Middle frontal gyrus (tissue), 1 donor: ENCODE results near the gene SPR.

ENCODE experiments used
- DNase-seq: peaks from one replicate; pipeline ENCODE4 v3.0.0-alpha.2; 2015; ENCODE audit warnings: low spot score; ENCODE audit errors: extremely low spot score

Gene SPR

DNA sequence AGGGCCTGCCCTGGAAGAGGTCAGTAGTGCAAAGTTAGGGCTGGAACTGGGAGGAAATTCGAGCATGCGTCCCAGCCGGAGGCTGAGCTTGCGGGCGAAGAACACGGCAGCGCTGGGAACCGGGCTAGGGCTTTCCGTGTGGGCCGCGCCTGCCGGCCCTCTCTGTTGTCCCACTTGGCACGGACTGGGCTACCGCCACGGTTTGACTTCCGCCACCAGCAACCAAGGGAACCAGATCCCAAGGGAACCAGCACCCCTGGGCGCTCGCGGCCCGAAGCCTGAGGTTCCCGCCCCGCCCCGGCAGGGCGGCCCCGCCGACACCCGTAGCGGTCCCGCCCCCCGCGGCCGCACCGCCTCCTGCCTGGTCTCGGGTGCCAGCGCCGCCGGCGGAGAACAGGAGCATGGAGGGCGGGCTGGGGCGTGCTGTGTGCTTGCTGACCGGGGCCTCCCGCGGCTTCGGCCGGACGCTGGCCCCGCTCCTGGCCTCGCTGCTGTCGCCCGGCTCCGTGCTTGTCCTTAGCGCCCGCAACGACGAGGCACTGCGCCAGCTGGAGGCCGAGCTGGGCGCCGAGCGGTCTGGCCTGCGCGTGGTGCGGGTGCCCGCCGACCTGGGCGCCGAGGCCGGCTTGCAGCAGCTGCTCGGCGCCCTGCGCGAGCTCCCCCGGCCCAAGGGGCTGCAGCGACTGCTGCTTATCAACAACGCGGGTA lies at the start of gene SPR:
Gene SPR (plus strand): TSS at position 377 of the 708 bp plus-strand sequence. CDS start 25 bp downstream, at position 402.
- DNase-seq: no peak

DNA sequence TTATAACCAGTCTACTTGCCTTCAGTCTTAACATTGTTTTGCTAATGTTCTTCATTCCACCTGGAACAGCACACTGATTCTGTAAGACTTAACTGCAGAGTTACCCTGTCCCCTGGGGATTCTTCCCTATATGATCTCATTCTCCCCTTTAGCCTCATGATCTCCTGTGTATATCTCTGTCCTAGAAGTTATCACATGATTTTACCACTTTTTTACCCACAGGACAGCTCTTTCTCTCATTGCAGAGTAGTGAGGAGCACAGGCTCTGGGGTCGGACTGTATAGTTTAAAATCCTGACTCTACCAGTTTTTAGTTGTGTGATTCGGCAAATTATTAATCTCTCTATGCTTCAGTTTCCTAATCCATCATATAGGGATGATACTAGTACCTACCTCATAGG lies 47.1 kb upstream of the SPR start:
- no peak for DNase-seq

DNA sequence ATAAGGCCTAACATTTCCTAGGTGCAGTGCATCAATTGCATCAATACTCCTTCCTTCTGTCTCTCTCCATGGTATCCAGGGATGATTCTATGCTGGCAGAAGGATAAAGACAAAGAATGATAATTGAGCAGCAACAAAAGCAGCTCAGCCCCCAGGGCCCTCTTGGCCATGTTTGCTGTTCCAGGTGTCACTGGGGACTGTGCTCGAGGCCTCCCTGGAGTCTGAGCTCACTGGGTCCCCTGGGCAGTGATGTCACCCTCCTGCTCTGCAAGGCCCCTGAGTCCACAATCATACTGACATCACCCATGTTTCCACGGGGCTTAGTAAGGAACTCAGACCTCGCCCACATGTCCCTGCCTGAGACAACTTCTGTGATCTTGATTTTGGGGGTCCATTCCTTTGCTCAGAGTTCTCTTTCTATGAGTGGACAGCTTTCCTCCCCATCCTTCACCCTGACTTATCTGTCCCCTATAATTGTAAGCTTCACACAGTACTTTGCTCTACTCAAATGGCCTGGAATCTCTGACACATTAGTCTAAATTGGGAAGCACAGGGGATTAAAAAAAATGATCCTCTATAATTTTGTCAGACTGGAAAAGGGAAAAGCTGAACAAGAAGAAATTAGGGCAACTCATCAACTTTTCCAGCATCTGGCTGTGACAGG lies 45.6 kb upstream of the SPR start:
- DNase-seq: no peak

DNA sequence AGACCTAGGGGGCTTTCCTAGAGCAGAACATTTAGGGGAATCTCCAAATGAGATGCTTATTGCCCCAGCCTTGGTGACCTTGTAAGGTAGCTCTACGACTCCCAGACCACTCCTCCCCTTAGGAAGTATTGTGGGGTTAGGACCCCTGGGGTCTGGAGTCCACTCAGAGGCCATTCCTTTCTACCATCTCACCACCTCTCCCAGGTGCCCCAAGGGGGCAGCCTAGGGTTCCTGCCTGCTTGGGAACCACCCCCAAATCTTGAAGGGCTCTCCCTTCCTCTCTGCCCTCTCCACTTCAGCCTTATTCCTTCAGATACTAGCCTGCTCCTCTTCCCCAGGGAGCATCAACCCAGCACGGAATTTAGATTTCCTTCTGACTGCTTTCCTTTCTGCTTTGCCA lies 43.9 kb upstream of the SPR start:
- DNase-seq: no peak

DNA sequence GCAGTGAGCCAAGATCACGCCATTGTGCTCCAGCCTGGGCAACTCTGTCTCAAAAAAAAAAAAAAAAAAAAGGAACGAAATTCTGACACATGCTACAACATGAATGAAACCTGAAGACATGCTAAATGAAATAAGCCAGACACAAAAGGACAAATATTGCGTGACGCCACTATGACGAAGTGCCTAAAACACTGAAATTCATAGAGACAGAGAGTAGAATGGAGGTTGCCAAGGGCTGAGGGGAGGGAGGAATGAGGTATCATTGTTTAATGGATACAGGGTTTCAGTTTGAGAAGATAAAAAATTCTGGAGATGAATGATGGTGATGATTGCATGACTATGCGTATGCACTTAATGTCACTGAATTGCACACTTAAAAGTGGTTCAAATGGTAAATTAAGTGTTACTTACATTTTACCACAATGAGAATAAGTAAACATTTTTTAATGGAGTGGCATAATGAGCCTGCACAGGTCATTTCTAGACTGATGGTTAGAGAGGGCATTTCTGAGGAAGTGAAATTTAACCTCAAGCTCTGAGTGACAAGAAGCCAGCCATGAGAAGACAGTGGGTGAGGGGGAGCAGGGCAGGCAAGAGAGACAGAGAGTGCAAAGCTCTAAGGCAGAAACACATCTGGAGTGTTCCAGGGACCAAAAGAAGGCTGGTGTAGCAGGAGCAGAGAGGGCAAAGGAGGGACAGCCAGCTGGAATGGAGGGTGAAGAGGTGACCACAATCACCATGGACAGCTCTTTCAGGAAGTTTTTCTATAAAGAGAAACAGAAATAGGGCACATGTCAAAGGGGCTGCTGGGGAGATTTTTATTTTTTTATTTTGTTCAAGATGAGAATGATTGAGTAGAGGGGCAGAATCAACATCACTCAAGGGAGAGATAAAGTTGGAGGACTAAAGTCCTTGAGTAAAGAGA lies 40.8 kb upstream of the SPR start:
- no peak for DNase-seq

DNA sequence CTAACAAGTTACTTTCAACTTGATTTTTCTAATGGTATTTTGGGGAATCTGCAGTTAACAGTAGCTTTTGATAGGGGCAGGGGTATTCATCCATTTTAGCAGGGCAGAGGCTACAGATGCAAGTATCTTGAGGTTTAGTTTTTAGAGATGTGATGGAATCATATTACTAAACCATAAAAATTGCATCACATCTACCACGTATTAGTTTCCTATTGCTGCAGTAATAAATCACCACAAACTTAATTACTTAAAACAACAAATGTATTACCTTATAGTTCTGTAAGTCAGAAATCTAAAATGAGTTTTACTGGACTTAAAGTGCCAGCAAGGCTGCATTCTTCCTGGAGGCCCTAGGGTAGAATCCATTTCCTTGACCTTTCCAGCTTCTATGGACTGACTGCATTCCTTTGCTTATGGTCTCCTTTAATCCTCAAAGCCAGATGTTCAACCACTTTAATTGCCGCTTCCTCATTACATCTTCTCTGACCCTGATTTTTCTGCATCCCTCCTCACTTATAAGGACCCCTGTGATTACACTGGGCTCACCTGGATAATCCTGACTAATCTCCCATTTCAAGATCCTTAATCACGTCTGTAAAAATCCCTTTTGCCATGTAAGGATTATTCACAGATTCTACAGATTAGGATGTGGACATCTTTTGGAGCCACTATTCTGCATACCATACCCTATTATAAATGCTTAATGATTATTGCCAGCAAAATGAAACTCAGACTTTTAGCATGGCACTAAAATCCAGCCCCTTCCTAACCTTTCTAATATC lies 39.5 kb upstream of the SPR start:
- DNase-seq: no peak

DNA sequence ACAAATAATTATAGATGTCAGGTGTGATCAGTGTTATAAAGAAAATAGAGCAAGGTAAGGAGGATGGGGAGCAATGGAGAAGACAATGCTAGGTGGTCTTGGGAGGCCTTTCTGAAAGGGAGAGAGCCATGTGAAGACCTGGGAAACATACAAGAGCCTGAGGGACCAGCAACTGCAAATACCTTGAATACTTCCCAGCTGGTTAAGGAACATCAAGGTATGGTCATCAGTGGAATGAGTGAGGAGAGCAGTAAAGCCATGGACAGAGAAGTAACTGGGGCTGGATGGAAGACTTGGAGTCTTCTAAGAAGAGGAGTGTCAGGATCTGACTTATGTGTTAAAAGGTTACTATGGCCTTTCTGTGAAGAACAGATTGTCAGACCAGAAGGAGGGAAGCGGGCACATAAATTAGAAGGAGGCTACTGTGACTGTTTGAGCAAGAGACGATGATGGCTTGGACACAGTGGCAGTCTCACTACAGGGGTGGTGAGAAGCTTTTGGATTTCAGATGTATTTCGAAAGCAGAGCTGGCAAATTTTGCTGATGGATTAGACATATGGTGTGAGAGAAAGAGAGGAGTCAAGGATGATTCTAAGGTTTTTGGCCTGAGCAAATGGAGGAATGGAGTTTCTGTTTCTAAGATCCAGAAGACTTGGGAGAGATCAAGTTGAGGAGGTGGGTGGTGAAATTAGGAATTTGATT lies 38.6 kb upstream of the SPR start:
- no peak for DNase-seq

DNA sequence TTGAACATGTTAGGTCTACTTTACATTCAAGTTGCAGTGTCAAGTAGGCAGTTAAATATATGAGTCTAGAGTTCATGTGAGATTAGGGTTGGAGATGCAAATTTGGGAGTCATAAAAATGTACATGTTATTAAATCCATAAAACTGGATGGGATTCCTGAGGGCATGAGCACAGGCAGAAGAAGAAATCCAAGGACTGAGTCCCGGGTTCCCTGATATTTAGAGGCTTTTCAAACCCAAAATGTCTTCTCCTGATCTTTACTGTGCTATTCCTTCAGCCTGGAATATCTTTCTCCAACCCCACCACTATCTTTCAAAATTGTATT lies 38.1 kb upstream of the SPR start:
- DNase-seq: no peak

DNA sequence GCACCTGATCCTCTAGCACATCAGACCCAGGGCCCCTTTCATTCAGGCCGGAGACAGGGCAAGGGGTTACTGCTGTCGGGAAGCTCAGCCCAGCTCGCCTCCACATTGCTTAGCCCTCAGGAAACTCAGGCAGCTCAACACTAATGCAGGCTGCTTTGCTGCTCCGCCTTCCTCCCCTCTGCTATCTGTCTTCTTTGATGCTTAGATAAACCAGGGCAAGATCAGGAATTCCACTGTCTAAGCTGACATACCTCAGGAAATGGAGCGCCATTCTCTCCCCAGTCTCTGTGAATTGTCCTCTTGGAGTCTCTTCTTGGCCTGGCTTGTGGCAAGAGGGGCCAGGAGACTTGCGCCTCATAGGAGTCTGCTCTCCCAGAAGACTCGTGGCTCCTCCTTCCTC lies 35.9 kb upstream of the SPR start:
- DNase-seq: no peak

DNA sequence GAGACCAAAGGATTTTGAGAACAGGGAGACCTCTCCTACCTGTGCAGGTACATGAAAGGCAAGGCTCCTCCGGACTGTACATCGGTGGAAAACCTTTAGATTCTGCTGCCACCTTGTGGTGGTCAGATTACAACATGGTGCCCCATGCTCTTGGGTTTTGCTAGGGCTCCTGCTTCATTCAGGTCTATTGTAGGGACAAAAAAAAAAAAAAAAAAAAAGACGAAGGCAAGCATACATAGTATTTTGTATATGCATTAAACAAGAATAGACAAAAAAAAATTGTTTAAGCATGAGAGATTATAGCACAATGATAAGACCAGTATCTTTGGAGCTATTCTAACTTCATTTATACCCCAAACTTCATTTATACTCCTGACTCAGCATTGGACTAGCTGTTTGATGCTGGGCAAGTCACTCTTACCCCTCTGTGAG lies 27.4 kb upstream of the SPR start:
- peak; percentile 39 for DNase-seq

DNA sequence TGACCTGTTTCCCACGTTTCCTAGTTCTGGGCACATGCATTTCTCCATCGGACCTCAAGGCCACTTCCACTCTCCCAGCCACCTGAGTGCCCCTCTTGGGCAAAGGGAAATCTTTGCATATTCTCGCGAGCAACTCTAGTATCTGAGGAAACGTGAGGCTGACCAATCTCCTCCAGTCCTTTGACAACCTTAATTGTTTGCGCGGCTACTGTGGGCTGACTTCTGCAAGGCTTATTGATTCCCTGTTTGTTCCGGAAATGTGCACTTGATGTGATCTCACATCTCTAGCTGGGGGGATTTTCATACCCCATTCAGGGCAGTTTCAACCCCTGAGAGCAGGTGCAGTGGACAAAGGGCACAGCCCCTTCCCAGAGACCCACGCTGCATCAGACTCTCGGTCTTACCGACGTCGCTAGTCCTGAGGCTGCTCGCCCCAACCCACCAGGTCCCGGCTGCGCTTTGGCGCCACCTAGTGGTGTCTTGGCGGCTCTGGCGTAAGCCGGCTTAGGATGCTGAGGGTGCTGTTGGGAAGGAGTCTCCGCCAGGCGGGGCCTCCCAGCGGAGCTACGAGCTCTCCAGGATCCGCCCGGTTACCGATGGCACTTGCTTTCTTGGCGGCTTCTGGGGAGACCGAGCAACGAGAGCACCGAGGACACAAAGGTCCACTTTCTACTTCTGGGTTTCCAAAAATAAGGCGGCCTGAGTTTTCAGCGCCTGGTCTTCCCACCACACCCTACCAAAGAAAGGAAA lies 24.8 kb upstream of the SPR start:
- peak; percentile 85 for DNase-seq

DNA sequence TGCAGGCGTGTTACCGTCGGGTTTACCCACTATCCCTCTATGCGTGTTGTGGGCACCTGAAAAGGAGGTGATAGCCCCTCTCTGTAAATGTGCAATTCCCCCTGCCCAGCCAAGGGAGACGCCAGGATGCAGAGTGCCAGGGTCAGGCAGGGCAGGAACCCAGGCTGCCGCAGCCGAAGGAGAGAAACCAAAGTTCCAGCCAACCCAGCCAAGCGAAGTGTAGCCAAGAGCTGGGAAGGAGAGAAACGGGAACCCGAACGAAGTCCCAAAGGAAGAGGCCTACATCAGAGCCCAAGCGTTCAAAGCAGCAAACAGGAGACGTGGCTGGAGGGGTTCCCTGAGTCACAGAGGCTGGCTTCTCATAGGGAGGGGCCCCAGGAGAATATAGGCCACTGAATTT lies 24.2 kb upstream of the SPR start:
- no peak for DNase-seq

DNA sequence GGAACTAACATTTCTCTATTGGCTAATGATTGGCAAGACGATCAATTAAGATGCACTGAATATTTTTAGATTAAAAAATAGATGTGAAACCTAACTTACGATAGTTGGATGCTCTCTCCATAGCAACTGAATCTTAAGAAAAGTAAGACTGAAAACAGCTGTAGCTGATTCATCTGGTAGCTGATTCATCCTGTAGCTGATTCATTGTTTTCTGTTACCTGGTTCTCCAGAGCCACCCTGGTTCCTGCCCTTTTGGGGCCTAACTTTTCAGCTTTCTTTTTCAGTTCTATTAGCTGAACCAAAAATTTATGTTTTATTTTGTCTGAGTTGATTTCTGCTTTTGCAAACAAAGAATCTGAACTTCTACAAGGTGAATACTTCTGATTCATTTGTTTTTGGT lies 22.7 kb upstream of the SPR start:
- DNase-seq: no peak

DNA sequence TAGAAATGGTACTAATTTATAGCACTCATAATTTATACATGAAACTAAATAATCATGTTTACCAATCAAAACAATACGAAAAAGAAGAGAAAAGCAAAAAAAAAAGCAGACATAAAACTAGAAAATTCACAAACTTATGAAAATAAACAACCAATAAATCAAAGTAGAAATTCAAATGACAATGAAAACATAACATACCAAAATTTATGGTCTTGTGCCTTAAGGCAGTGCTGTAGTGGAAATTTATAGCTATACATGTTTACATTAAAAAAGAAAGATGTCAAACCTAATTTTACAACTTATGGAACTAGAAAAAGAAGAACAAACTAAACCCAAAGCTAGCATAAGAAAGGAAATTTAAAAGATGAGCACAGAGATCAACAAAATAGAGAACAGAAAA lies 16.1 kb upstream of the SPR start:
- DNase-seq: no peak

DNA sequence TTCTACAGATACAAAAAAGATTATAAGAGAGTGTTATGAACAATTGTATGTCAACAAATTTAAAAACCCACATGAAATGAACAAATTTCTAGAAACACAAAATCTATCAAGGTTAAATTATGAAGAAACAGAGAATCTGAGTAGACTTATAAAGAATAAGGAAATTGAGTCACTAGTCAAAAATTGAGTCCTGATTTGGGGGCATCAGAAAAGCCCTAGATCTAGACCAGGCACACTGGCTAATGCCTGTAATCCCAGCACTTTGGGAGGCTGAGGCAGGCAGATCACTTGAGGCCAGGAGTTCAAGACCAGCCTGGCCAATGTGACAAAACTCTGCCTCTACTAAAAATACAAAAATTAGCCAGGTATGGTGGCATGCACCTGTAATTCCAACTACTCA lies 15.3 kb upstream of the SPR start:
- no peak for DNase-seq

DNA sequence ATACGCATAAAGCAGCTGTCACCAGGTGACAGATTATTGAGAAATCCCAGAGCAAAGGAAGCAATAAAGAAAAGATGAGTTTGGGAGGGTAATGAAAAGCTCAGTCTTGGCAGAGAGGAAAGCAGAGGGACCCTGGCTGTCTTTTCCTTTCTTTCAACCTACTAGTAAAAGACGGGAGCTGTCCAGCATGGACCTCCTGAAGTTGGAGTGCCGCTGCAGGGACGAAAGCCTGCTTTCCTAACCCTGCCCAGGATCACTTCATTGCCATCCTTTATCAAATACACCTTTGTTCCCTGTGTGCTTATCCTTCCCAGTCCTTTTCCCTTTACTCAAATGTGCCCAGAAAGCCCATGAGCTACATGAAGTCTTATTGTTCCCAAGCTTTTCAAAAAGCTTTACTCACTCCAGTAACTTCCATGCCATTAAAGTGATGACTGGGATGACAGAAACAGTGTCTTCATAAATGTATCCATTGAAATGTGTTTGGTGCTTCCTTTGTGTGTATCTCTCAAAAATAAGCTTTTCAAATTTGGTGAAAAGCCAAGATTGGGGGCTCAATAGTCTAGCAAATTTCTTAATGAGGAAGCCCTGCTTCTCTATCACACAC lies 3.7 kb upstream of the SPR start:
- no peak for DNase-seq

DNA sequence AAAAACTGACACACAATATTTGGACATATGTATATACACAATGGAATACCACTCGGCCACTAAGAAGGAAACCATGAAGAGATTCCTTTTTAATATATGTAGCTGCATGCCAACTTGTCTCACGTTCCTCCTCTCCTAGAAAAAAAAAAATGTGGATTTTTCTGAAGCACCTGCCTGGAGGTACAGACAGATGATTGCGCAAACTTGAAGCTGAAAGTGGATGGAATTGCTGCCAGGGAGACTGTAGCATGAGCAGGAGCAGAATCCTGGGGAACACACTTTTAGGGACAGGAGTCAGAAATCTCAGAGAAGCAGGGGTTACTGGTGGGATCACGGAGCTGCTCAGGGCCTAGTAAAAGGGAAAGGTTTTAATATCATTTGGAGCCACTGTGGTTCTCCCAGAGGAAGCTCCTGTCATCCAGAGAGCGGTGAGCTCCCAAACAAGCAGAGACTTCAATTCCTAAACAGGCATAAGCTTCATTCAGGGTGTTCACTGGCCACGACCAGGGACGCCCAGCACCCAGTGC lies 640 bp upstream of the SPR start:
- DNase-seq: no peak

DNA sequence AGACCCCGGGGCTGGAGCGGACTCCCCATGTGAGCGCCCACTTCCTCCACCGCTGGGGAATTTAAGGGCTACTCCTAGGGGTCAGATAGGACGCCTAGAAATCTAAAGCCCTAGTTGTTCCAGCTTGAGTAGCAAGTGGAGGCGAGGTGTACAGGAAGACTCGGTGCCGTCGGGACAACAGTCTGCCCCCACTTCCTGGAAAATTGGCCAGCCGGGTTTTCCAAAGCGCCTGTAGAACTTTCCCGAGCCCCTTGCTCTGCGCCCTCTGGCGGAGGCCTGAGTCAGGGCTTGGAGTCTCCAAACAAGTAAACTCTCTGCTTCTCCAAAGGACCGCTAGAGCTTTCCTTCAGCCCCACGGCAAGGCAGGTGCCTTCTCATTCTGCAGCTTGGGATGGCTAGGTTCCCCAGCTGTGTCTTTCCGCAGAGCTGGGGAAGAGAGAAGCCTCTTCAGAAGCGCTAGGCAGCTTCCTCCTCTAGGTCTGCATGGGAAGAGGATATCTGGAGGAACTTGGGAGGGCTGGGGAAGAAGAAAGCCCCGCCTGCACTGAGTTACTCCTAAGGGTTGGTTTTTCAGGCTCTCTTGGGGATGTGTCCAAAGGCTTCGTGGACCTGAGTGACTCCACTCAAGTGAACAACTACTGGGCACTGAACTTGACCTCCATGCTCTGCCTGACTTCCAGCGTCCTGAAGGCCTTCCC lies 681 bp downstream of the SPR start:
- peak; percentile 75 for DNase-seq
